AG10803 (cell line): ENCODE measurements around the gene RPN2.
A peak's percentile ranks its signal among the peaks of the same experiment; 100 is the strongest.
"Not testable (repeated sequence)": the region's sequence is repeated elsewhere in the genome, so short reads cannot be mapped to it uniquely, and the experiment has no call there.

Experiments
- DNase-seq: peaks from one replicate; pipeline ENCODE4 v3.0.0; 2010; ENCODE audit warnings: low read depth
- H3K4me3 ChIP-seq: 2 replicates; pipeline ENCODE4 v1.5.1; 2011; ENCODE audit warnings: mild to moderate bottlenecking, low read length, control low read depth
- CTCF ChIP-seq: conservative IDR thresholded peaks from 2 replicates; pipeline ENCODE4 v1.5.1; 2011; ENCODE audit warnings: mild to moderate bottlenecking, low read length, control low read depth, inconsistent platforms

RPN2 gene

GRCh38 chr20:37178839-37179682, at the start of gene RPN2, which contains the start of gene MROH8:
Gene RPN2, plus strand, starts transcription at chr20:37179330. Its CDS starts 27 bp downstream, at chr20:37179357.
Gene MROH8, minus strand, starts transcription at chr20:37179548.
- DNase-seq = peak; percentile 98
- TF ChIP-seq CTCF = no peak
- H3K4me3 ChIP-seq = peak within 1 kb of the TSS; percentile 87

GRCh38 chr20:37131486-37131885, 47.6 kb upstream of the RPN2 start:
- TF ChIP-seq CTCF = no peak
- DNase-seq = no peak
- no peak overlapping the region for H3K4me3 ChIP-seq

GRCh38 chr20:37133952-37134351, 45.2 kb upstream of the RPN2 start:
- TF ChIP-seq CTCF = no peak
- H3K4me3 ChIP-seq = no peak overlapping the region
- DNase-seq = no peak

GRCh38 chr20:37137547-37137946, 41.6 kb upstream of the RPN2 start:
- no peak for DNase-seq
- no peak for TF ChIP-seq CTCF
- H3K4me3 ChIP-seq = no peak overlapping the region

GRCh38 chr20:37142708-37143107, 36.4 kb upstream of the RPN2 start:
- TF ChIP-seq CTCF = no peak
- H3K4me3 ChIP-seq = no peak overlapping the region
- peak; percentile 31 for DNase-seq

GRCh38 chr20:37144856-37145404, 34.2 kb upstream of the RPN2 start:
- no peak for DNase-seq
- no peak for TF ChIP-seq CTCF
- H3K4me3 ChIP-seq = no peak overlapping the region

GRCh38 chr20:37147250-37147649, 31.9 kb upstream of the RPN2 start:
- no peak for TF ChIP-seq CTCF
- DNase-seq = no peak
- H3K4me3 ChIP-seq = no peak overlapping the region

GRCh38 chr20:37150864-37151263, 28.3 kb upstream of the RPN2 start:
- DNase-seq, H3K4me3 ChIP-seq: not testable (repeated sequence)
